GM21390 (cell line): Measurements from ENCODE around the gene APRT.

Source experiments
- ATAC-seq: cut with Tn5 transposase; IDR thresholded peaks from one replicate; pipeline ENCODE4 v1.9.1; 2021; ENCODE audit not compliant: unreplicated experiment

Gene APRT

GRCh38 chr16:88842308-88842756, 30.6 kb upstream of the APRT start:
- no peak for ATAC-seq

GRCh38 chr16:88841521-88842307, 30.0 kb upstream of the APRT start:
- ATAC-seq, result no peak

- ATAC-seq, result no peak
Observed at GRCh38 chr16:88840600-88841215, 29.0 kb upstream of the APRT start.

GRCh38 chr16:88839745-88840599, 28.2 kb upstream of the APRT start:
- ATAC-seq, result no peak

GRCh38 chr16:88839026-88839529, 27.4 kb upstream of the APRT start:
- ATAC-seq, result no peak

- no peak for ATAC-seq
Observed at GRCh38 chr16:88838566-88838965, 26.8 kb upstream of the APRT start.

- ATAC-seq, result no peak
Observed at GRCh38 chr16:88837806-88838205, 26.1 kb upstream of the APRT start.

- ATAC-seq, result no peak
Observed at GRCh38 chr16:88836791-88837190, 25.1 kb upstream of the APRT start.

GRCh38 chr16:88835818-88836217, 24.1 kb upstream of the APRT start:
- no peak for ATAC-seq

- ATAC-seq, result no peak
Observed at GRCh38 chr16:88835383-88835782, 23.7 kb upstream of the APRT start.

GRCh38 chr16:88834670-88835069, 22.9 kb upstream of the APRT start:
- no peak for ATAC-seq

- ATAC-seq, result no peak
Observed at GRCh38 chr16:88833086-88833485, 21.4 kb upstream of the APRT start.

- ATAC-seq, result no peak
Observed at GRCh38 chr16:88831838-88832237, 20.1 kb upstream of the APRT start.

GRCh38 chr16:88830783-88831182, 19.1 kb upstream of the APRT start:
- no peak for ATAC-seq

GRCh38 chr16:88830258-88830657, 18.5 kb upstream of the APRT start:
- no peak for ATAC-seq

GRCh38 chr16:88828711-88829110, 17.0 kb upstream of the APRT start:
- ATAC-seq, result no peak

- no peak for ATAC-seq
Observed at GRCh38 chr16:88827727-88828126, 16.0 kb upstream of the APRT start.

- ATAC-seq, result no peak
Observed at GRCh38 chr16:88826070-88826840, 14.5 kb upstream of the APRT start.

- ATAC-seq, result no peak
Observed at GRCh38 chr16:88825146-88825545, 13.4 kb upstream of the APRT start.

- no peak for ATAC-seq
Observed at GRCh38 chr16:88824256-88825077, 12.7 kb upstream of the APRT start.
